ENCODE measurements around the gene MLNR.

The MLNR gene

GRCh38 chr13:49216334-49216733 is 3.8 kb upstream of the MLNR start:
- H3K79me2 ChIP-seq (ENCODE audit: control insufficient read depth, low read length): no peaks in the 10 kb centered on the region
- H3K4me3 ChIP-seq (ENCODE audit: low read length): no peak overlapping the region
- no peaks in the 10 kb centered on the region for H3K27me3 ChIP-seq (ENCODE audit: control insufficient read depth, low read length)
- H3K27ac ChIP-seq (ENCODE audit: low read depth, low read length): no peak overlapping the region
- TF ChIP-seq, protein P1, sequence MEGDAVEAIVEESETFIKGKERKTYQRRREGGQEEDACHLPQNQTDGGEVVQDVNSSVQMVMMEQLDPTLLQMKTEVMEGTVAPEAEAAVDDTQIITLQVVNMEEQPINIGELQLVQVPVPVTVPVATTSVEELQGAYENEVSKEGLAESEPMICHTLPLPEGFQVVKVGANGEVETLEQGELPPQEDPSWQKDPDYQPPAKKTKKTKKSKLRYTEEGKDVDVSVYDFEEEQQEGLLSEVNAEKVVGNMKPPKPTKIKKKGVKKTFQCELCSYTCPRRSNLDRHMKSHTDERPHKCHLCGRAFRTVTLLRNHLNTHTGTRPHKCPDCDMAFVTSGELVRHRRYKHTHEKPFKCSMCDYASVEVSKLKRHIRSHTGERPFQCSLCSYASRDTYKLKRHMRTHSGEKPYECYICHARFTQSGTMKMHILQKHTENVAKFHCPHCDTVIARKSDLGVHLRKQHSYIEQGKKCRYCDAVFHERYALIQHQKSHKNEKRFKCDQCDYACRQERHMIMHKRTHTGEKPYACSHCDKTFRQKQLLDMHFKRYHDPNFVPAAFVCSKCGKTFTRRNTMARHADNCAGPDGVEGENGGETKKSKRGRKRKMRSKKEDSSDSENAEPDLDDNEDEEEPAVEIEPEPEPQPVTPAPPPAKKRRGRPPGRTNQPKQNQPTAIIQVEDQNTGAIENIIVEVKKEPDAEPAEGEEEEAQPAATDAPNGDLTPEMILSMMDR (IDR thresholded peaks at IDR 0.05; ENCODE audit: low read depth, low read length, poor library complexity, severe bottlenecking): no peak
- TF ChIP-seq EZH2phosphoT487 (IDR thresholded peaks at IDR 0.05; ENCODE audit: borderline replicate concordance, low read length): no peak
- no peak overlapping the region for H3K4me2 ChIP-seq (ENCODE audit: low read length)
- no peaks in the 10 kb centered on the region for H3K36me3 ChIP-seq (ENCODE audit: control insufficient read depth, low read length)
- H4K20me1 ChIP-seq (ENCODE audit: control insufficient read depth, insufficient read depth, low read depth, low read length): no peaks in the 10 kb centered on the region
- H3K4me1 ChIP-seq (ENCODE audit: control insufficient read depth, low read length): peaks cover 22% of the 10 kb centered on the region
- no peaks in the 10 kb centered on the region for H3K9me3 ChIP-seq (ENCODE audit: control insufficient read depth, insufficient read depth, low read length)
- H3F3A ChIP-seq (ENCODE audit: control insufficient read depth, insufficient read depth): no peaks in the 10 kb centered on the region
- no peaks in the 10 kb centered on the region for H3K9me2 ChIP-seq (replicated peaks; ENCODE audit: control insufficient read depth, low read length)

- no peaks in the 10 kb centered on the region for H3K79me2 ChIP-seq (ENCODE audit: control insufficient read depth, low read length)
- TF ChIP-seq, protein P1 (IDR thresholded peaks at IDR 0.05; ENCODE audit: low read depth, low read length, poor library complexity, severe bottlenecking): no peak
- no peak for TF ChIP-seq EZH2phosphoT487 (IDR thresholded peaks at IDR 0.05; ENCODE audit: borderline replicate concordance, low read length)
- no peaks in the 10 kb centered on the region for H4K20me1 ChIP-seq (ENCODE audit: control insufficient read depth, insufficient read depth, low read depth, low read length)
- no peaks in the 10 kb centered on the region for H3F3A ChIP-seq (ENCODE audit: control insufficient read depth, insufficient read depth)
- H3K36me3 ChIP-seq (ENCODE audit: control insufficient read depth, low read length): no peaks in the 10 kb centered on the region
- H3K9me2 ChIP-seq (replicated peaks; ENCODE audit: control insufficient read depth, low read length): no peaks in the 10 kb centered on the region
- H3K4me3 ChIP-seq (ENCODE audit: low read length): no peak overlapping the region
- H3K27ac ChIP-seq (ENCODE audit: low read depth, low read length): no peak overlapping the region
- no peaks in the 10 kb centered on the region for H3K9me3 ChIP-seq (ENCODE audit: control insufficient read depth, insufficient read depth, low read length)
- H3K4me1 ChIP-seq (ENCODE audit: control insufficient read depth, low read length): peaks cover 22% of the 10 kb centered on the region
- H3K27me3 ChIP-seq (ENCODE audit: control insufficient read depth, low read length): 0 out of 2 replicates have a peak, but pooled peaks cover 2% of the 10 kb centered on the region
- H3K4me2 ChIP-seq (ENCODE audit: low read length): no peak overlapping the region
Observed at GRCh38 chr13:49217962-49218492, 2.1 kb upstream of the MLNR start.

GRCh38 chr13:49218493-49219051 is 1.6 kb upstream of the MLNR start:
- Histone ChIP-seq H3K27ac (ENCODE audit: low read depth, low read length) (no peak overlapping the region), H3F3A (ENCODE audit: control insufficient read depth, insufficient read depth) (no peaks in the 10 kb centered on the region), H3K9me2 (replicated peaks; ENCODE audit: control insufficient read depth, low read length) (no peaks in the 10 kb centered on the region), H3K36me3 (ENCODE audit: control insufficient read depth, low read length) (no peaks in the 10 kb centered on the region), H3K9me3 (ENCODE audit: control insufficient read depth, insufficient read depth, low read length) (no peaks in the 10 kb centered on the region), H4K20me1 (ENCODE audit: control insufficient read depth, insufficient read depth, low read depth, low read length) (no peaks in the 10 kb centered on the region), H3K27me3 (ENCODE audit: control insufficient read depth, low read length) (0 out of 2 replicates have a peak, but pooled peaks cover 2% of the 10 kb centered on the region), H3K4me1 (ENCODE audit: control insufficient read depth, low read length) (peaks cover 19% of the 10 kb centered on the region), H3K4me2 (ENCODE audit: low read length) (no peak overlapping the region), H3K4me3 (ENCODE audit: low read length) (no peak overlapping the region), H3K79me2 (ENCODE audit: control insufficient read depth, low read length) (no peaks in the 10 kb centered on the region)
- no peak for TF ChIP-seq EZH2phosphoT487 (IDR thresholded peaks at IDR 0.05; ENCODE audit: borderline replicate concordance, low read length)
- TF ChIP-seq, protein P1 (IDR thresholded peaks at IDR 0.05; ENCODE audit: low read depth, low read length, poor library complexity, severe bottlenecking): no peak

All from DOHH2 (cell line).